ENCODE results near the gene EPB41L2.

Gene EPB41L2

GRCh38 chr6:131061751-131062119 is 1.3 kb downstream of the EPB41L2 start:
- DNase-seq (ENCODE audit: low read depth) = no peak

- no peak for DNase-seq (ENCODE audit: low read depth)
These were observed 1.8 kb downstream of the EPB41L2 start for GRCh38 chr6:131061041-131061750.

GRCh38 chr6:131060311-131060710 is 2.7 kb downstream of the EPB41L2 start:
- DNase-seq (ENCODE audit: low read depth) = no peak

- DNase-seq (ENCODE audit: low read depth) = no peak
These were observed 3.6 kb downstream of the EPB41L2 start for GRCh38 chr6:131059486-131059885.

GRCh38 chr6:131058236-131058635 is 4.8 kb downstream of the EPB41L2 start:
- no peak for DNase-seq (ENCODE audit: low read depth)

GRCh38 chr6:131054392-131055250 is 8.4 kb downstream of the EPB41L2 start:
- no peak for DNase-seq (ENCODE audit: low read depth)

GRCh38 chr6:131053546-131054240 is 9.4 kb downstream of the EPB41L2 start:
- no peak for DNase-seq (ENCODE audit: low read depth)

GRCh38 chr6:131052181-131052580 is 10.9 kb downstream of the EPB41L2 start:
- DNase-seq (ENCODE audit: low read depth) = no peak

- no peak for DNase-seq (ENCODE audit: low read depth)
These were observed 11.7 kb downstream of the EPB41L2 start for GRCh38 chr6:131051341-131051740.

- DNase-seq (ENCODE audit: low read depth) = no peak
These were observed 13.4 kb downstream of the EPB41L2 start for GRCh38 chr6:131049608-131050007.

GRCh38 chr6:131048933-131049515 is 14.0 kb downstream of the EPB41L2 start:
- no peak for DNase-seq (ENCODE audit: low read depth)

GRCh38 chr6:131048459-131048858 is 14.6 kb downstream of the EPB41L2 start:
- DNase-seq (ENCODE audit: low read depth) = no peak

- no peak for DNase-seq (ENCODE audit: low read depth)
These were observed 17.9 kb downstream of the EPB41L2 start for GRCh38 chr6:131045139-131045538.

- no peak for DNase-seq (ENCODE audit: low read depth)
These were observed 19.1 kb downstream of the EPB41L2 start for GRCh38 chr6:131043902-131044447.

GRCh38 chr6:131042664-131043063 is 20.4 kb downstream of the EPB41L2 start:
- DNase-seq (ENCODE audit: low read depth) = no peak

GRCh38 chr6:131041814-131042213 is 21.2 kb downstream of the EPB41L2 start:
- no peak for DNase-seq (ENCODE audit: low read depth)

- no peak for DNase-seq (ENCODE audit: low read depth)
These were observed 22.2 kb downstream of the EPB41L2 start for GRCh38 chr6:131040866-131041265.

- no peak for DNase-seq (ENCODE audit: low read depth)
These were observed 23.7 kb downstream of the EPB41L2 start for GRCh38 chr6:131039345-131039680.

GRCh38 chr6:131038597-131039344 is 24.3 kb downstream of the EPB41L2 start:
- DNase-seq (ENCODE audit: low read depth) = no peak

- DNase-seq (ENCODE audit: low read depth) = no peak
These were observed 25.7 kb downstream of the EPB41L2 start for GRCh38 chr6:131037194-131037897.

GRCh38 chr6:131036601-131037000 is 26.4 kb downstream of the EPB41L2 start:
- DNase-seq (ENCODE audit: low read depth) = no peak
